HG02610 (cell line): ENCODE results near the gene ACTL10.

Experiments
- ATAC-seq: cut with Tn5 transposase; IDR thresholded peaks from one replicate; pipeline ENCODE4 v1.9.1; 2021; ENCODE audit warnings: mild to moderate bottlenecking, moderate library complexity; ENCODE audit not compliant: unreplicated experiment

ACTL10 gene

GRCh38 chr20:33648396-33649004 lies 18.2 kb upstream of the ACTL10 start:
- ATAC-seq = no peak

DNA sequence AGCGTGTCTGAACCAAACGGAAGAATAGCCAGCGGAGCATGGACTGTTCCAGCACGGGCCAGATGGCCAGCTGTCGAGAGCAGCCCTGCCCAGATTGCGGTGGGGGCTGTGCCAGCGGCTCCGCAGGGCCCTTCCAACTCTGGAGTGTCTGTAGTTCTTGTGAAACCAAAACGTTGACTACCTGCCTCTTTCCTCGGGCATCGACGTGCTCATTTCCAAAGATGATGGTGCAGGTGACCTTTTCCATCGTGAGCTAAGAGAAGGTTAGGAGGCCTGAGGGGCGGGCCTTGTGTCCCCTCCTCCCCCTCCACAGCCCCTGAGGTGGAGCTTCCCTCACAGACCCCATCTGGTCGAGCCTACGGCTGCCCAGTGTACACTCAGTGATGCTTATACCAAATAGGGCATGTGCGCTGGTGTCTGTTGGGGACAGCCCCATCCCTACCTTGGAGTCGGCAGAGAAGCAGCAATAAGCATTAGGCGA lies 17.5 kb upstream of the ACTL10 start:
- no peak for ATAC-seq

DNA sequence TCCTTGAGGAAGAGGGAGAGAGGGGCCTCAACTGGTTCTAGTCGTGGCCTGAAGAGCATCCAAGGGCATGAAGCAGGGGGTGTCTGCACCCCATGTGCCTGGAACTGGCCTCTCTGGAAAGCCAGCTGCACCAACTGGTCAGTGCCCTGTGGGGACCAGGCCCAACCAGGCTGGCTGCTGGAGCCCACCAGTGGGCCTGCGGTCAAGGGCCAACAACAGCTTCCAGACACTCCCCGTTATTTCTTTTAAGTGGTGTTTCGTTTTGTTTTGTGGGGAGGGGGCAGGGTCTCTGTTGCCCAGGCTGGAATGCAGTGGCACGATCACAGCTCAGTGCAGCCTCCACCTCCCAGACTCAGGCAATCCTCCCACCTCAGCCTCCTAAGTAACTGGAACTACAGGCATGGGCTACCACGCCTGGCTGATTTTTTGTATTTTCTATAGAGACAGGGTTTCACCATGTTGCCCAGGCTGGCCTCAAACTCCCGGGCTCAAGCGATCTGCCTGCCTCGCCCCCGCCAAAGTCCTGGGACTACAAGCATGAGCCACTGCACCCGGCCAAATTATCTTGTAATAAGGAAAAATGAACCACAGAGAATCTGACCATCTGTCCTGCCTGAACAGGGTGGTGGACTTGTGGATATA lies 16.5 kb upstream of the ACTL10 start:
- no peak for ATAC-seq

- no peak for ATAC-seq
Measured at GRCh38 chr20:33650753-33651561, 15.8 kb upstream of the ACTL10 start.

- no peak for ATAC-seq
Measured at GRCh38 chr20:33651562-33652048, 15.1 kb upstream of the ACTL10 start.

DNA sequence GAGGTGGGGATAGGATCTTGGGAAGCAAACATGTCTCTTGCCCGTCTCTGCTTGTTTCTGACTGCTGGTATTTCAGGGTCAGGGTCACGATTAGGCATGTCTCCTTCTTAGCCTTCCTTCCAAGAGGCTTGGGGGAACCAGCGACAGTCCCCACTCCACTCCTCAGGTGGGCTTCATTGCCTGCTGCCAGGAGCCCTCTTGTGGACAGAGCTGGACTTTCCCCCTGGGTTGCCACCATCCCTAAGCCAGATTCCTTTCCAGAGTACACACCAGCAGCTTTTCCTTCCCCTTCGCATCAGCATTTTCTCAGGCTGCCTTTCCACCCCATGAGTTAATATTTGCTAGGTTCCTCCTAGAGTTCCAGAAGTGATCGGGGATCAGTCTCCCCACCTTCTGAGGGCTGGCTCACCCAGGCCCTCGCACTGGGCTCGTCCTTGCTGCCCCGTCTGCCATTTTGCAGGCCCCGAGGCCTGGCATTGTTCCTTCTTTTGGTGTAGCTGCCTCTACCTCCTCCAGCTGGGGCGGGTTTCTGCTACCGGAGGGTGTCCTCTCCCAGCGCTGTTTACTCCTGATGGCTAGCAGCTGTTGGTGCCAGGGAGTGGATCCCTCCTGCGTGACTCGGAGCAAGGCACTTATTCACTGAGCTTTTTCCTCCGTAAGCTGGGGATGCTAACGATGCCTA lies 13.4 kb upstream of the ACTL10 start:
- no peak for ATAC-seq

- ATAC-seq = no peak
Measured at GRCh38 chr20:33653900-33654596, 12.7 kb upstream of the ACTL10 start.

- no peak for ATAC-seq
Measured at GRCh38 chr20:33654680-33655161, 12.0 kb upstream of the ACTL10 start.

DNA sequence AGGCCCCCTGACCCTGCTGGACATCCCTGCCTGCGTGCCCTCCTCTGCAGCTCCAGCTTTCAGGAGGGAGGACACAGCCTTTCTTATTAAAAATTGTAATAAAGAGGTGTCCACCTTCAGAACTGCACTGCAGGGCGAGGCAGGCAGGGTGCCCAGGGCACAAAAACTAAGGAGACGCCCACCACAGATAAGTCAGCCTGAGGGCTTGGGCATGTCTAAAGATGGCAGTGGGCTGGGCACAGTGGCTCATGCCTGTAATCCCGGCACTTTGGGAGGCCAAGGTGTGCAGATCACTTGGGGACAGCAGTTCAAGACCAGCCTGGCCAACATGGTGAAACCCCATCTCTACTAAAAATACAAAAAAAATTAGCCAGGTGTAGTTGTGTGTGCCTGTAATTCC lies 11.6 kb upstream of the ACTL10 start:
- ATAC-seq = no peak

GRCh38 chr20:33656010-33656782 lies 10.5 kb upstream of the ACTL10 start:
- no peak for ATAC-seq

DNA sequence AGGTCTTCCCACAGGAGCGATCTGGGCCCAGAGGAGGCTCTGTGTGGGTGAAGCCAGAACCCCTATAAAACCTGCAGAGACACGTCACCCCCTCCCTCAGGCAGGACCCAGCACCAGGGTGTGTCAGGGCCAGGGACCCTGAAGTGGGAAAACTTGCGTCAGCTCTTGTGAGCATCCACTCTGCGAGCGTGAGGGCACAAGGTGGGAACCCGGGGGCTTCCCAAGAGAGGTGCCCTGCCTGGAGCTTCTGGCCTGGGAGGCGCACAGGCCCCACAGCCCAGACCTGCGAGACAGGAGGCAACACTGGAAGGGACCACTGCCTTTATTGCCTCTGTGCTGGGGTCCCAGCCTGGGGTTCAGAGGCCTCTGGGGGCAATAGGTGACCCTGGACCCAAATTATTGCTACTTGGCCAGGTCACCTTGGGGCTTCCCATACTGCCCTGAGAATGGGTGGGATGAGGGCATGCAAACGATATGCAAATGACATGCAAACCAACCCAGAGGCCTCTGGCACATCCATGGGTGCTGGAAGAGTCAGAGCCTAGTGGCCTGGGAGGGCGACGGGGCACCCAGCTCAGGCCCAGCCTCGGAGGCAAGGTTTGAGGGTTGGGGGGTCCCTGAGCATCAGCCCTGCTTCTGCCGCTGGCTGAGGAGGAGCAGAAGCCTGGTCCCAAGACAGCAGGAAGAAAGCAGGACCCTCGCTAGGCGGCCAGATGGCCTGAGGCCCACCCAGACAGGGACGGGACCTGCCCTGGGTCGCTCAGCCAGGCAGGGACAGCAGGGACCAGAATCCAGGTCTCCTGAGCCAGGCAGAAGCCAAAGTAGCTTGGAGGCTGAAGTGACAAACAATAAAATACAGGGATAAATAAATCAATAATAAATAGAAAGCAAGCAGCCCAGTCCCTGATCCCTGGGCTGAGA lies 9.7 kb upstream of the ACTL10 start:
- ATAC-seq = no peak

DNA sequence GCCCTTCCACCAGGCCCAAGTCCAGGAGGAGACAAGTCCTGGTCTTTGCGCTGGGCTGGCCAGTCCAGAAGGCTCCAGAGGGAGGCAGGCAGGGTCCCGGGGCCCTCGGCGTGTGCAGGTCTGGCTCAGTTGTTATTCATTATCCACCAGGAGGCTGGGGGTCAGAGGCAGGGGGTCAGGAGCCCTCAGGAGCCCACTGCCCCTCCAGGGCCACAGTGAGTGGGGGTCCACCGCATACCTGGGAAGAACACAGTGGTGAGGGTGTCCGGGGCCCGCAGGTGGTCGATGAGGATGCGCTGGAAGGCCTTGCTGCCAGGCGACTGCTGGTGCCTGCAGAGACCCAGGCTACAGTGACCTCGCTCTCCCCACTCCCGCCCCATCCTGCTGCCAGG lies 9.0 kb upstream of the ACTL10 start:
- ATAC-seq = no peak

- ATAC-seq = no peak
Measured at GRCh38 chr20:33658510-33658909, 8.2 kb upstream of the ACTL10 start.

- no peak for ATAC-seq
Measured at GRCh38 chr20:33658929-33659328, 7.8 kb upstream of the ACTL10 start.

DNA sequence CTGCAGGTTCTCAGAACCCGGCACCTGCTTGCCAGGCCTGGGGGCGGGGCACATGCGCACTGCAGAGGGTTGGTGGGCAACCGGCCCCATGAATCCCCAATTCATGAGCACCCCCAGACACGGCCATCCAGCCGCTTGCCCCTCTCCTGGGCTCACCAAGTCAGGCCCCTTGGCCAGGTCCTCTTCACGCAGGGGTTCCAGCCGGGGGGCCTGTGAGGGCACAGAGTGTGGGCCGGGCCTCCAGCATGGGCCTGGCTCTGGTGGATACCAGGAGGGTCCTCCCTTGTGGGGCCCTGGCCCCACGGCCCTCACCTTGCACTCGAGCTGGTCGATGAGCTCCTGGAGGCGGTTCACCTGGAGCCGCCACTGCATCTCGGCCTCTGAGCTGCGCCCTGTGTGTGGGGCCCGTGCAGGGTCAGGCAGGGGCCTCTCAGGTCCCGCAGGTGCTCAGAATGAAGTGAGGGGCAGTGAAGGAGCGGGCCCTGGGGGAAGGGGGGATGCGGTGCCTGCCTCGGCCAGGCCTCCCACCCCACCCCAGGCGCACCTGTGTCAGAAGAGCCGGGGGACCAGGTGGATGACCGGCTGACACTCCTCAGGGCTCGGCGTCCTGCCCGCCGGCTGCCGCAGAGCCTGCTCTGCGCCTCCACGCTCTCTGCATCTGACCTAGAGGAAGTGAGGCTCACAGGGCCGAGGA lies 7.3 kb upstream of the ACTL10 start:
- no peak for ATAC-seq

GRCh38 chr20:33660035-33660684 lies 6.6 kb upstream of the ACTL10 start:
- ATAC-seq = no peak

DNA sequence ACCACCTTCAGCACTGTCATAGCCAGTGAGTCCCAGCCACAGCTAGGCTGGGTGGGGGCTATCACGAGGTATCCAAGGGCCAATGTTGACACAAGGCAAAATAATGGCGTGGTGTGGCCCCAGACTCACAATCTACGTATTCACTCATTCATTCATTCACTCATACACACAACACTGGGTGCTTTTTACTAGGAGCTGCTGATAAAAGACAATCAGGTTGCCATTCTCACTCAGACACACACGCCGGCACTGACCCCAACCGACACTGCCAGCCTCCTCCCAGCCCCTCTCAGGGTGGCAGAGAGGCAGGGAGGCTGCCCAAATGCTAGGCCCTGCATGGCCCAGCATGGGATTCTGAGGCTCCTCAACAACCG lies 6.1 kb upstream of the ACTL10 start:
- ATAC-seq = no peak

GRCh38 chr20:33662172-33662571 lies 4.6 kb upstream of the ACTL10 start, which contains the start of gene C20orf144:
Gene C20orf144 (plus strand): TSS chr20:33662327. CDS start chr20:33662346, 19 bp downstream.
- ATAC-seq = no peak
